Fibroblast of peridontal ligament (primary cell): ENCODE measurements around the gene SOS1.

Experiments used
- DNase-seq: peaks from one replicate; pipeline ENCODE4 v3.0.0-alpha.2; 2010; ENCODE audit errors: extremely low read depth

SOS1 gene

GRCh38 chr2:39024833-39025232 is 96.0 kb downstream of the SOS1 start:
- peak; percentile 8 for DNase-seq

GRCh38 chr2:39023649-39024048 is 97.2 kb downstream of the SOS1 start:
- no peak for DNase-seq

- no peak for DNase-seq
Observed at GRCh38 chr2:39022642-39023235, 98.1 kb downstream of the SOS1 start.

- DNase-seq = no peak
Observed at GRCh38 chr2:39020383-39020782, 100.5 kb downstream of the SOS1 start.

GRCh38 chr2:39018638-39019037 is 102.2 kb downstream of the SOS1 start:
- no peak for DNase-seq

- peak; percentile 20 for DNase-seq
Observed at GRCh38 chr2:39017334-39017733, 103.5 kb downstream of the SOS1 start.

- no peak for DNase-seq
Observed at GRCh38 chr2:39015424-39015823, 105.4 kb downstream of the SOS1 start.

GRCh38 chr2:39013871-39014270 is 107.0 kb downstream of the SOS1 start:
- no peak for DNase-seq

- DNase-seq = no peak
Observed at GRCh38 chr2:39008665-39009064, 112.2 kb downstream of the SOS1 start.

- DNase-seq = no peak
Observed at GRCh38 chr2:39007875-39008504, 112.9 kb downstream of the SOS1 start.

GRCh38 chr2:39000552-39000951 is 120.3 kb downstream of the SOS1 start:
- DNase-seq = no peak

GRCh38 chr2:38997781-38998180 is 123.1 kb downstream of the SOS1 start:
- peak; percentile 99 for DNase-seq

- no peak for DNase-seq
Observed at GRCh38 chr2:38991899-38992298, 129.0 kb downstream of the SOS1 start.

GRCh38 chr2:38988716-38989115 is 132.1 kb downstream of the SOS1 start:
- DNase-seq = no peak

- DNase-seq = no peak
Observed at GRCh38 chr2:38982498-38982897, 138.4 kb downstream of the SOS1 start.

- DNase-seq = no peak
Observed at GRCh38 chr2:38981670-38982357, 139.0 kb downstream of the SOS1 start.

- no peak for DNase-seq
Observed at GRCh38 chr2:38981003-38981669, 139.7 kb downstream of the SOS1 start.

GRCh38 chr2:38978908-38979307 is 141.9 kb downstream of the SOS1 start:
- no peak for DNase-seq

GRCh38 chr2:38978296-38978903 is 142.5 kb downstream of the SOS1 start:
- DNase-seq = no peak

- DNase-seq = no peak
Observed at GRCh38 chr2:38977047-38977446, 143.8 kb downstream of the SOS1 start.

GRCh38 chr2:38975042-38975441 is 145.8 kb downstream of the SOS1 start:
- DNase-seq = peak; percentile 9

GRCh38 chr2:38973266-38973665 is 147.6 kb downstream of the SOS1 start:
- DNase-seq = no peak
